ENCODE results near the gene RFC3.

The RFC3 gene

GRCh38 chr13:33865945-33866344 is 48.0 kb downstream of the RFC3 start:
- no peak for DNase-seq (ENCODE audit: low read depth in 2 of 2)

- DNase-seq (ENCODE audit: low read depth in 2 of 2): no peak
These were observed 49.5 kb downstream of the RFC3 start for GRCh38 chr13:33867472-33867871.

GRCh38 chr13:33868343-33868994 is 50.5 kb downstream of the RFC3 start:
- no peak for DNase-seq (ENCODE audit: low read depth in 2 of 2)

- DNase-seq (ENCODE audit: low read depth in 2 of 2): no peak
These were observed 51.1 kb downstream of the RFC3 start for GRCh38 chr13:33869005-33869404.

GRCh38 chr13:33870046-33870668 is 52.2 kb downstream of the RFC3 start:
- no peak for DNase-seq (ENCODE audit: low read depth in 2 of 2)

- no peak for DNase-seq (ENCODE audit: low read depth in 2 of 2)
These were observed 53.5 kb downstream of the RFC3 start for GRCh38 chr13:33871207-33872004.

- no peak for DNase-seq (ENCODE audit: low read depth in 2 of 2)
These were observed 54.0 kb downstream of the RFC3 start for GRCh38 chr13:33872005-33872351.

GRCh38 chr13:33873251-33873908 is 55.4 kb downstream of the RFC3 start:
- DNase-seq (ENCODE audit: low read depth in 2 of 2): no peak

GRCh38 chr13:33874871-33875270 is 56.9 kb downstream of the RFC3 start:
- DNase-seq (ENCODE audit: low read depth in 2 of 2): no peak

- DNase-seq (ENCODE audit: low read depth in 2 of 2): no peak
These were observed 57.9 kb downstream of the RFC3 start for GRCh38 chr13:33875618-33876401.

GRCh38 chr13:33876716-33877394 is 58.9 kb downstream of the RFC3 start:
- DNase-seq (ENCODE audit: low read depth in 2 of 2): no peak

GRCh38 chr13:33879118-33879517 is 61.2 kb downstream of the RFC3 start:
- DNase-seq (ENCODE audit: low read depth in 2 of 2): no peak

GRCh38 chr13:33882804-33883203 is 64.9 kb downstream of the RFC3 start:
- no peak for DNase-seq (ENCODE audit: low read depth in 2 of 2)

- DNase-seq (ENCODE audit: low read depth in 2 of 2): no peak
These were observed 66.7 kb downstream of the RFC3 start for GRCh38 chr13:33884531-33885220.
